Measurements from ENCODE around the gene BPGM. TPM values are rescaled to one million over a fixed set of nuclear protein-coding genes. Genes with fewer than 3 reads are reported as not detected.
A peak's percentile ranks its signal among the peaks of the same experiment; 100 is the strongest.

BPGM gene
- total RNA-seq, 3 donors from 2014 or later (not counting 1 experiment from before 2014, with no cell fraction given), result 30.0 to 39.1 (median 31.4) TPM

DNA sequence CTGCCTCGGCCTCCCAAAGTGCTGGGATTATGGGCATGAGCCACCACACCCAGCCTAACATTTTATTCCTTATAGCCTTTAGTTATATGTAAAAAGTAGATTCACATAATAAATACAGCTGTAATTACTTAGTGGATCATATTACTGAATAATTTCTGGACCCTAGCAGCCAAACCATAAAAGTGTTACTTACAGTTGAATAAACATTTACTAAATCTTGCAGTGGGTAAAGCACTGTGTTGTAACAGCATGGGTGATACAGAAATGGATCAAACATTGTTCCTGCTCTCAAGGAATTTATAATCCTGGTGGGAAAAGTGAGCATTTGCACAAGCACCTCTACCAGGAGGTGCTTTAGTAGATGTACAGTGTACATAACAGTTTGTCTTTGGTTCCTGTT, 25.0 kb downstream of the BPGM start:
- Mint-ChIP-seq H3K36me3 (no peaks in the 10 kb centered on the region), H3K9me3 (no peaks in the 10 kb centered on the region), H3K27me3 (ENCODE audit: low read depth in 2 of 2) (no peaks in the 10 kb centered on the region), H3K4me1 (peaks cover 49 to 59% of the 10 kb centered on the region in 2 donors), H3K4me3 (no peak overlapping the region), H3K27ac (peak overlapping the region; percentile 90 to 95)
- H3K27me3 ChIP-seq (ENCODE audit: control insufficient read depth, insufficient read depth, low read length), result no peaks in the 10 kb centered on the region
- ATAC-seq (no peak), DNase-seq (no peak)
- WGBS (ENCODE audit: insufficient coverage), result 100% methylated on average over 1 of the region's 1 CpG
- peak overlapping the region; percentile 26 for H3K27ac ChIP-seq (ENCODE audit: low read length)
- intact Hi-C loops (cut with micrococcal nuclease), result no loop called here
- H3K4me3 ChIP-seq (ENCODE audit: low read length), result no peak overlapping the region
- H3K9me3 ChIP-seq (ENCODE audit: control insufficient read depth, insufficient read depth, low read length), result no peaks in the 10 kb centered on the region
- no peaks in the 10 kb centered on the region for H3K36me3 ChIP-seq (ENCODE audit: control insufficient read depth, insufficient read depth, low read length)
- H3K4me1 ChIP-seq (ENCODE audit: control insufficient read depth, insufficient read depth, low read length), result peaks cover 10% of the 10 kb centered on the region
- TF ChIP-seq, protein P1, sequence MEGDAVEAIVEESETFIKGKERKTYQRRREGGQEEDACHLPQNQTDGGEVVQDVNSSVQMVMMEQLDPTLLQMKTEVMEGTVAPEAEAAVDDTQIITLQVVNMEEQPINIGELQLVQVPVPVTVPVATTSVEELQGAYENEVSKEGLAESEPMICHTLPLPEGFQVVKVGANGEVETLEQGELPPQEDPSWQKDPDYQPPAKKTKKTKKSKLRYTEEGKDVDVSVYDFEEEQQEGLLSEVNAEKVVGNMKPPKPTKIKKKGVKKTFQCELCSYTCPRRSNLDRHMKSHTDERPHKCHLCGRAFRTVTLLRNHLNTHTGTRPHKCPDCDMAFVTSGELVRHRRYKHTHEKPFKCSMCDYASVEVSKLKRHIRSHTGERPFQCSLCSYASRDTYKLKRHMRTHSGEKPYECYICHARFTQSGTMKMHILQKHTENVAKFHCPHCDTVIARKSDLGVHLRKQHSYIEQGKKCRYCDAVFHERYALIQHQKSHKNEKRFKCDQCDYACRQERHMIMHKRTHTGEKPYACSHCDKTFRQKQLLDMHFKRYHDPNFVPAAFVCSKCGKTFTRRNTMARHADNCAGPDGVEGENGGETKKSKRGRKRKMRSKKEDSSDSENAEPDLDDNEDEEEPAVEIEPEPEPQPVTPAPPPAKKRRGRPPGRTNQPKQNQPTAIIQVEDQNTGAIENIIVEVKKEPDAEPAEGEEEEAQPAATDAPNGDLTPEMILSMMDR (IDR thresholded peaks at IDR 0.05), result no peak

DNA sequence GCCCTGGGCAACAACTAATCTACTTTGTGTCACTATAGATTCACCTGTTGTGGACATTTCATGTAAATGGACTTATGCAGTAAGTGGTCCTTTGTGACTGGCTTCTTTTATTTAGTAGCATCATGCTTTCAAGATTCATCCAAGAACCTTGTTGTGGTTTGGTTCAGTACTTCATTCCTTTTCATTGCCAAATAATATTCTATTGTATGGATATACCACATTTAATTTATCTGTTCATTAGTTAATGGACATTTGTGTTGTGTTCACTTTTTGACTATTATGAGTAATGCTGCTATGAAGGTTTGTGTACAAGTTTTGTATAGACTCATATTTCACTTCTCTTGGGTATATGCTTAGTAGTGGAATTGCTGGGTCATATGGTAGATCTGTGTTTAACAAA, 27.8 kb downstream of the BPGM start:
- Mint-ChIP-seq H3K4me1 (peaks cover 41 to 63% of the 10 kb centered on the region in 2 donors), H3K27ac (no peak overlapping the region), H3K27me3 (ENCODE audit: low read depth in 2 of 2) (no peaks in the 10 kb centered on the region), H3K4me3 (no peak overlapping the region), H3K36me3 (no peaks in the 10 kb centered on the region), H3K9me3 (no peaks in the 10 kb centered on the region)
- H3K9me3 ChIP-seq (ENCODE audit: control insufficient read depth, insufficient read depth, low read length), result no peaks in the 10 kb centered on the region
- DNase-seq, result no peak
- intact Hi-C loops (cut with micrococcal nuclease), result no loop called here
- peaks cover 8% of the 10 kb centered on the region for H3K4me1 ChIP-seq (ENCODE audit: control insufficient read depth, insufficient read depth, low read length)
- H3K36me3 ChIP-seq (ENCODE audit: control insufficient read depth, insufficient read depth, low read length), result peaks cover 3% of the 10 kb centered on the region
- TF ChIP-seq, protein P1 (IDR thresholded peaks at IDR 0.05), result no peak
- ATAC-seq, result no peak
- no peak overlapping the region for H3K27ac ChIP-seq (ENCODE audit: low read length)
- H3K4me3 ChIP-seq (ENCODE audit: low read length), result no peak overlapping the region
- H3K27me3 ChIP-seq (ENCODE audit: control insufficient read depth, insufficient read depth, low read length), result no peaks in the 10 kb centered on the region

DNA sequence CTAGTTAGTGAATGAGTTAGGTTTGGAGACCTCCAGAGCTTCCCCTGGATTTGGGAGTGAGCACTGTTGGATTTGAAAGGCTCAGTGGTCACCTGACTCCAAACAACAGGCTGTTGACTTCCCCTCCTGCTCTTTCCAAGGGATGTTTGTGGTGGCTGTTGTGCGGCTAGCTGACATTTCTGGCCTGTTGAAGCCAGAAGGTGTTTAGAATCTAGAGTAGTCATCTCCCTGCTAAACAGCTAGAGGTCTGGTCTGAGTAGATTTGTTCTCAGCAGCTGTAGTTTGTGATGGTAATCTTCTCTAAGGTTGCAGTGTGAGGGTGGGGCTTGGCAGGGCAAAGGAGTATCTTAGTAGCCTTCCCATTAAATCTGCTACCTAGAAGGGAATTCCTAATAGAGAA, 30.1 kb downstream of the BPGM start:
- intact Hi-C loops (cut with micrococcal nuclease), result no loop called here
- Mint-ChIP-seq H3K27ac (peak overlapping the region; percentile 29 to 76), H3K4me1 (peaks cover 24 to 44% of the 10 kb centered on the region in 2 donors), H3K27me3 (ENCODE audit: low read depth in 2 of 2) (no peaks in the 10 kb centered on the region), H3K36me3 (no peaks in the 10 kb centered on the region), H3K4me3 (no peak overlapping the region), H3K9me3 (no peaks in the 10 kb centered on the region)
- Histone ChIP-seq H3K27me3 (ENCODE audit: control insufficient read depth, insufficient read depth, low read length) (no peaks in the 10 kb centered on the region), H3K9me3 (ENCODE audit: control insufficient read depth, insufficient read depth, low read length) (no peaks in the 10 kb centered on the region), H3K27ac (ENCODE audit: low read length) (no peak overlapping the region), H3K36me3 (ENCODE audit: control insufficient read depth, insufficient read depth, low read length) (peaks cover 19% of the 10 kb centered on the region), H3K4me1 (ENCODE audit: control insufficient read depth, insufficient read depth, low read length) (no peaks in the 10 kb centered on the region), H3K4me3 (ENCODE audit: low read length) (no peak overlapping the region)
- TF ChIP-seq, protein P1 (IDR thresholded peaks at IDR 0.05), result no peak
- ATAC-seq, result no peak
- WGBS (ENCODE audit: insufficient coverage), result 71% methylated on average over 1 of the region's 1 CpG
- no peak for DNase-seq

DNA sequence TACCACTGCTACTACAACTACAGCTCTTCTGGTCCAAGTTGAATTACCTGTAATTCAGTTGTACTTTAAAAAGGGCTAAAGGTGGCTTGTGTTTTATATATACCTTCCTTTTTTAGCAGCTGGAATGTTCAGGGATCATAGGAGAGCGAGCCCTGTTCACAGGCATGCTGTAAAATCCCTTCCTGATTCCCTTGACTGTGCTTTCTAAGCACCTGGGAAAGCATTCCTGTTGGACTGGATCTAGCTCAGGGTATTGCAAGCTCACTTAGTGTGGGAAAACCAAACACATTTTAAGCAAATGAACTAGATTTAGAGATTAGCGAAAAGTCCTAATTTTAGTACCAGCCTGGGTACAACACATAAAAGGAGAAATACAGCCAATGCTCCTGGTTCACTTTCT, 31.5 kb downstream of the BPGM start:
- DNase-seq (no peak), ATAC-seq (no peak)
- no peaks in the 10 kb centered on the region for H3K36me3 Mint-ChIP-seq
- Histone ChIP-seq H3K27me3 (ENCODE audit: control insufficient read depth, insufficient read depth, low read length) (no peaks in the 10 kb centered on the region), H3K9me3 (ENCODE audit: control insufficient read depth, insufficient read depth, low read length) (no peaks in the 10 kb centered on the region), H3K27ac (ENCODE audit: low read length) (no peak overlapping the region), H3K36me3 (ENCODE audit: control insufficient read depth, insufficient read depth, low read length) (peaks cover 19% of the 10 kb centered on the region), H3K4me1 (ENCODE audit: control insufficient read depth, insufficient read depth, low read length) (no peaks in the 10 kb centered on the region), H3K4me3 (ENCODE audit: low read length) (no peak overlapping the region)
- H3K9me3 Mint-ChIP-seq, result no peaks in the 10 kb centered on the region
- WGBS (ENCODE audit: insufficient coverage), result 97% methylated on average over 2 of the region's 2 CpGs
- H3K27me3 Mint-ChIP-seq (ENCODE audit: low read depth in 2 of 2), result no peaks in the 10 kb centered on the region
- intact Hi-C loops (cut with micrococcal nuclease), result no loop called here
- TF ChIP-seq, protein P1 (IDR thresholded peaks at IDR 0.05), result no peak
- H3K4me3 Mint-ChIP-seq, result no peak overlapping the region
- H3K27ac Mint-ChIP-seq, result peak overlapping the region; percentile 29 to 76
- peaks cover 18 to 38% of the 10 kb centered on the region in 2 donors for H3K4me1 Mint-ChIP-seq

Measured in natural killer cell (primary cell).